NCI-H1417 (cell line): ENCODE results near the gene ZNF169.
"Not testable (repeated sequence)": the region's sequence is repeated elsewhere in the genome, so short reads cannot be mapped to it uniquely, and the experiment has no call there.

Experiments
- DNase-seq, 3 experiments: peaks; one replicate each; lab custom pipeline; 2025; lab: John Stamatoyannopoulos, UW

Gene ZNF169

DNA sequence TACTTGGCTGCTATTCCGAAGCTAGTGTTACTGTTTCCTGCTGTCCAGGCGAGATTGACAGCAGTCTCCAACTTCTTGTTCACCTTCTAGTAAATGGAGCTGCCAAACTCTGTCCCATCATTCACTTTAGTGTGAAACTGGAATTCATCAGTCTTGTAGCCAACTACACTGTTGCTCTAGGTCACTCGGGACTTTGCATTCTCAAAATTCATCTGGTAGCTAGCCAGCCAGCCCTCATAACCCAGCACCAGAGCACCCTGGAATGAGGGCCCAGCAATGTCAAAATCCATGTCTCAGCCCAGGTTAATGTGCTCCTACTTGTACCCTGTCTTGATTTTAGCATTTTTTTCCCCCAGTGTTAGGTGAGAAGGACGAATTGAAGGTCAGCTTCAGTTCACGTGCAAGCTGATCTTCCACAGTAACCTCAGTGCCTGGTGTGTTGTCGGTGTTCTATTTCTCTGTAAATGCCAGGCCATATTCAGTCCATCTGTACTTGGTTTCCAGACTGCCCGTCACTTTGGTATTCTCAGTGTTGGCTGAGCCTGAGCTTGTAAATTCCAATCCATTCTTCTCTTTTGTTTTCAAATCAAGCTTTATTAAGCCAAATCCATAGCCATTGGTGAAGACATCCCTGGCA lies 28.9 kb downstream of the ZNF169 start:
- DNase-seq = no peak

GRCh38 chr9:94289691-94290090 lies 30.6 kb downstream of the ZNF169 start:
- no peak for DNase-seq

- no peak for DNase-seq
These were observed 40.0 kb downstream of the ZNF169 start for GRCh38 chr9:94298949-94299599.

DNA sequence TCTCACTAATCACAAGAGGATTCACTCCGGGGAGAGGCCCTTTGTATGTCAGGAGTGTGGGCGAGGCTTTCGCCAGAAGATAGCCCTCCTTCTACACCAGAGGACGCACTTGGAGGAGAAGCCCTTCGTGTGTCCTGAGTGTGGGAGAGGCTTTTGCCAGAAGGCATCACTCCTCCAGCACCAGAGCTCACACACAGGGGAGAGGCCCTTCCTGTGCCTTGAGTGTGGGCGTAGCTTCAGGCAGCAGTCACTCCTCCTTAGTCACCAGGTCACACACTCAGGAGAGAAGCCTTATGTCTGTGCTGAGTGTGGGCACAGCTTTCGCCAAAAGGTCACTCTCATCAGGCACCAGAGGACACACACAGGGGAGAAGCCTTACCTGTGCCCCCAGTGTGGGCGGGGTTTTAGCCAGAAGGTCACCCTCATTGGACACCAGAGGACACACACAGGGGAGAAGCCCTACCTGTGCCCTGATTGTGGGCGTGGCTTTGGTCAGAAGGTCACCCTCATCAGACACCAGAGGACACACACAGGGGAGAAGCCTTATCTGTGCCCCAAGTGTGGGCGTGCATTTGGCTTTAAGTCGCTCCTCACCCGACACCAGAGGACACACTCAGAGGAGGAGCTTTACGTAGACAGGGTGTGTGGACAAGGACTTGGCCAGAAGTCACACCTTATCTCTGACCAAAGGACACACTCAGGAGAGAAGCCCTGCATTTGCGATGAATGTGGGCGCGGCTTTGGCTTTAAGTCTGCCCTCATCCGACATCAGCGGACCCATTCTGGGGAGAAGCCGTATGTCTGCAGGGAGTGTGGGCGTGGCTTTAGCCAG lies 41.6 kb downstream of the ZNF169 start:
- no peak for DNase-seq

DNA sequence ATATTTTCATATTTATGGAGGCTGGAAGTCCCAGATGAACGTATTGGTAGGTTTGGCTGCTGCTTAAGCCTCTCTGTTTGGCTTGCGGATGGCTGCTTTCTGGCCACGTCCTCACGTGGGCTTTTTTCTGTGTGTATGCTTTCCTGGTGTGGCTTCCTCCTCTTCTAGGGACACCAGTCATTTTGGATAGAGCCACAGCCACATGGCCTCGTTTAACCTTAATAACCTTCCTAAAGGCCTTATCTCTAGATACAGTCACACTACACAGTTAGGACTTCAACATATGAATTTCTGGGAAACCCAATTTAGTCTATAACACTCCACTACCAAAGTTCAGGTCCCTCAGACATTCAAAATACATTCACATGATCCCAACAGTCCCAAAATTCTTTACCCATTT lies 42.5 kb downstream of the ZNF169 start:
- no peak for DNase-seq

- no peak for DNase-seq
These were observed 43.3 kb downstream of the ZNF169 start for GRCh38 chr9:94302426-94302825.

- no peak for DNase-seq
These were observed 44.2 kb downstream of the ZNF169 start for GRCh38 chr9:94303321-94303720.

- DNase-seq = not testable (repeated sequence)
These were observed 56.2 kb downstream of the ZNF169 start for GRCh38 chr9:94315034-94315984.

DNA sequence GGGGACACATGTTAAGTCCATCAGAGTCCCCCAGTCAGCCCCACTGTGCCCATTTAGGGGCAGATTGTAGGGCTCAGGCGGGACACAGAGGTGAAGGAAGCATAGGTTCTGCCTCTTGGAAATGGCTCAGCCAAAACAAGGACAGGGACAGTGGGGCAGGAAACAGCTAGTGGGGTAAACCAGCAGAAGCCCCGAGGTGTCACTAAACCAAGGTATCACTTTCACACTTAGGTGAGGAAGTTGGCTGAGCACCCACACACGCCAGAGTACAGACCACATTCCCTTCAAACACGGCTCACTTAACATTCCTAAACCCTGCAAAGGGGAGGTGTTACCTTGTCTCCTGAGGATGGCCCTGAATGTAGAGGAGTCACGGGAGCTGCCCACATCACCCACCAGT lies 57.1 kb downstream of the ZNF169 start:
- DNase-seq = not testable (repeated sequence)

GRCh38 chr9:94317949-94318657 lies 59.0 kb downstream of the ZNF169 start:
- DNase-seq = not testable (repeated sequence)

DNA sequence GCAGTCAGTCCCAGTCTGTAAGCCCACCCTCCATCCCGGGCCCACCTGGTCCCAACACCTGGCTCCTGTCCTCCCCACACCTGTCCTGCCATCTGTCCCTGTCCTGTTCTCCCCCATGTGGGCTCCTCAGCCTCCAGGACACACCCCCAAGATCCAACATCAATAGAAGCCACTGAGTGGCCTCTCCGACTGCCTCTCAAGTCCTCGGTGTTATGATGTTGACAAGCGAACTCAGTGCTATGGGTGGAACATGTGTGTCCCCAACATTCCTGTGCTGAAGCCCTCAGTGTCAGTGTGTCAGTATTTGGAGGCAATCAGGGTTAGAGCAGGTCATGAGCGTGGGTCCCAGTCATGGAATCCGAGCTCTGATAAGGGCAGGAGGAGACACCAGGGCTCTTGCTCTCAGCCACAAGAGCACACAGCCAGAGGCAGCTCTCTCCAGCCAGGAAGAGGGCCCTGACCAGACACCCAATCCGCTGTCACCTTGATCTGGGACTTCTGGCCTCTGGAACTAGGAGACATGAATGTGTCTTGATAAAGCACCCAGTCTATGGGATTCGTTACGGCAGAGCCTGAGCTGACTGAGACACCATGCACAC lies 63.3 kb downstream of the ZNF169 start:
- DNase-seq = not testable (repeated sequence)

DNA sequence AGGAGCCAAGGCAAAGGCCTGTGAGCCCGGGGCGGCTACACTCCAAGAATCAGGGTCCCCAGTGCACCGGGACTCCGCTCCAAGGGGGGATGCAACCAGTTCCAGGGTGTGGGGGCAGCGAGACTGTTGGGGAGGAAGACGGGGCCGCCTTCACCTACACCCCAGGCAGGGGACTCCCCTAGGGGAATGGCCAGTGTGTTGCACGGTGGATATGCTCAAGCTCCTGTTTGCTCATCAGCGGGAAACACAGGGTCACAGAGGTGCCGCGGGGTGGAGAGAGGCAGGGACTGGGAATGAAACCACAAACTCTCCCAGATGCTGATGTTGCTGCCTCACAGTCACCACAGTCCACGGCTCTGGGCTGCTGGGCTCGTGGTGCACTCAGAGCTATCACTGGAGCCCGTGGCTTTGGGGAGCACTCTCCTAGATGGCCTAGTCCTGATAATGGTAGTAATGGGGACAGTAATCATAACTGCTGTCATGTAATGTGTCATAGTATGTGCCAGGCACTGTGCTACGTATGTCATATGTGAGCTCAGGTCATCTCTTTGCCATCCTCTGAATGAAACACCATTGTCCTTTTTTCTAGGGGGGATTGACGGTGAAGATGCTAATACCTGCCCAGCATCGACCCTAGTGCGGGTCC lies 64.2 kb downstream of the ZNF169 start:
- DNase-seq = not testable (repeated sequence)

GRCh38 chr9:94325583-94325982 lies 66.5 kb downstream of the ZNF169 start:
- DNase-seq = not testable (repeated sequence)

GRCh38 chr9:94328544-94328943 lies 69.4 kb downstream of the ZNF169 start, which contains the start of gene NUTM2F:
TSS of gene NUTM2F (minus strand) at chr9:94328644. CDS start at chr9:94328623, 21 bp downstream.
- not testable (repeated sequence) for DNase-seq

GRCh38 chr9:94336445-94336844 lies 77.3 kb downstream of the ZNF169 start:
- not testable (repeated sequence) for DNase-seq

GRCh38 chr9:94338723-94339122 lies 79.6 kb downstream of the ZNF169 start:
- not testable (repeated sequence) for DNase-seq

- DNase-seq = not testable (repeated sequence)
These were observed 80.6 kb downstream of the ZNF169 start for GRCh38 chr9:94339657-94340056.

DNA sequence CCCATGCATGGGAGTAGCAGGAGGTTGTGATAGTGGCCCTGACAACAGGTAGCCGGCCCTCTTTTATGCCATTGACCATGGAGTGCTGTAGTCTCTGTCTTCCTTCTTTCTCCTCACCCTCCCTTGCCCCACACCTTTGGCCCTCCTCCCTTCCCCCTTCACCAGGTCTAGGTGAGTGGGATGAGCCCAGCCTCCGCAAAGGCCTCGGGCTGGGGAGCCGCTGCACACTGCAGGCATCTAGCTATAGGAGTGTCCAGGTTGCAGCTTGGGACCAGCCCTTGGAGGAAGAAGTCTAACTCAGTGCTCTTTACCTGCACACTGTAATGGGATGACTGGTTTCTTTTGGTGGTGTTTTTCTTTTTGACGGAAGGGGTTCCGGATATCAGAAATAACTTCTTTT lies 81.7 kb downstream of the ZNF169 start:
- not testable (repeated sequence) for DNase-seq

GRCh38 chr9:94341703-94342102 lies 82.6 kb downstream of the ZNF169 start:
- DNase-seq = not testable (repeated sequence)

GRCh38 chr9:94347451-94347850 lies 88.4 kb downstream of the ZNF169 start:
- DNase-seq = not testable (repeated sequence)
